Measurements from ENCODE around the gene TOMM40L. TPM values are rescaled to one million over a fixed set of nuclear protein-coding genes. Genes with fewer than 3 reads are reported as not detected.

Gene TOMM40L
- 8.4 and 9.8 TPM in 2 replicates for total RNA-seq

GRCh38 chr1:161225534-161226319, at the start of gene TOMM40L:
Gene TOMM40L, plus strand, starts transcription at chr1:161226060. Its CDS starts 430 bp downstream, at chr1:161226490.

GRCh38 chr1:161177112-161177935, 48.5 kb upstream of the TOMM40L start, which contains the start of gene B4GALT3:
Gene B4GALT3, minus strand, starts transcription at chr1:161177507. Its CDS starts 1,447 bp downstream, at chr1:161176060.

GRCh38 chr1:161198897-161199431, 26.9 kb upstream of the TOMM40L start, which contains the start of gene ADAMTS4:
Gene ADAMTS4, minus strand, starts transcription at chr1:161199054. Its CDS starts 427 bp downstream, at chr1:161198627.

GRCh38 chr1:161201836-161202712, 23.8 kb upstream of the TOMM40L start, which contains the start of gene NDUFS2:
Gene NDUFS2, plus strand, starts transcription at chr1:161202367. Its CDS starts 19 bp downstream, at chr1:161202386.

GRCh38 chr1:161215076-161215475, 10.8 kb upstream of the TOMM40L start, which contains the start of gene FCER1G:
Gene FCER1G, plus strand, starts transcription at chr1:161215295. Its CDS starts 27 bp downstream, at chr1:161215322.

GRCh38 chr1:161238039-161238473, 12.2 kb downstream of the TOMM40L start, which contains the start of gene NR1I3:
Gene NR1I3, minus strand, starts transcription at chr1:161238203. Its CDS starts 1,638 bp downstream, at chr1:161236565.

DNA sequence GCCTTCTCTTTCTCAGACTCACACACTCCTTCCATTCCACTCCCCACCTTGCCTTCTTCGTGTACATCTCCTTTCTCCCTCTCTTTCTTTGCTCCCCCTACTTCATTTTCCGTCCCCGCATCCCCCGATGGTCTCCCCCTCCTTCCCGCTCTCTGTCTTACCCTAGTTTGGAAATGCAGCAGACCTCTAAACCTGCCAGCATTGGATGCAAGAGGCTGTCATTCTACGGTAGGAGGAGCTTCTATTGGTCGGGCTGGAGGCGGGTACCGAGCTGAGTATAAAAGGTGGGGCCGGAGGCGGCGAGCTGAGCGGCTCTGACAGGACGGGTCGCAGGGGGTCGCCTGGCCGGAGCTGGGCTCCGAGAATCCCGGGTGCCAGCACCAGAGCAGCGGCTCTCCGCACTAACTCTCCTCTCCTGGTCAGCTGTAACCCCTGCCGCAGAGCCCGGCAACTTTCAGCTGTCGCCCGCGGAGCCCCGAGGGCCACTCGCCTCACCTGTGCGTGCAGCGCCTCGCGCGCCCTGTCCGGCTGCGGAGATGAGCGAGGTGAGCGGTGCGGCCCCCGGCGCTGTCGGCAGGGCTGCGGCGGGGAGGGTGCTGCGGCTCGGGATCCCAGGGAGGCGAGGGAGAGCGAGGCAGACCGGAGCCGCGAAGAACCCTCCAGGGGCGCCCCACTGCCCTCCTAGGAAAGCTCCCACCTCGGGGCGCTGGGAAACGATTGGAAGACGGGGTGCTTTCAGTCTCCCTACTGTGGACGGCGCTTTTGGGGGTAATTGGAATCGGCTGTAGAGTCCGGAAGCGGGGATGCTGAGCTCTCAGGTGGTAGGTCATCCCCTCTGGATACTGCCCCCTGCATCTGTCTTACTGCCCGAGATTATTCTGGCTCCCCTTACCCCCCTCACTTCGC, 32.8 kb downstream of the TOMM40L start, which contains the start of gene PCP4L1:
PCP4L1 (plus strand) TSS at position 307 of the 906 bp plus-strand sequence; CDS start at position 537, 230 bp downstream.

Other genes starting within 250 kb of the TOMM40L start
- gene F11R, start 204.9 kb upstream of the TOMM40L start, total RNA-seq, result 0.74 and 1.2 TPM in 2 replicates
- gene TSTD1, start 187.1 kb upstream of the TOMM40L start, total RNA-seq, result 4.2 and 4.6 TPM in 2 replicates
- gene USF1, start 180.1 kb upstream of the TOMM40L start, total RNA-seq, result 38.2 and 38.5 TPM in 2 replicates
- gene ARHGAP30, start 156.2 kb upstream of the TOMM40L start, total RNA-seq, result not detected in 2 replicates
- gene NECTIN4, start 136.5 kb upstream of the TOMM40L start, total RNA-seq, result 0.17 TPM in 1 of 2 replicates, not detected in the other
- gene KLHDC9, start 127.7 kb upstream of the TOMM40L start, total RNA-seq, result 1.8 and 2.9 TPM in 2 replicates
- 69.8 and 92.9 TPM in 2 replicates for gene PFDN2, start 108.0 kb upstream of the TOMM40L start, total RNA-seq
- gene NIT1, start 108.0 kb upstream of the TOMM40L start, total RNA-seq, result 30.8 and 38.8 TPM in 2 replicates
- gene DEDD, start 93.4 kb upstream of the TOMM40L start, total RNA-seq, result 25.2 and 32.0 TPM in 2 replicates
- 62.0 and 74.8 TPM in 2 replicates for gene UFC1, start 72.1 kb upstream of the TOMM40L start, total RNA-seq
- gene USP21, start 66.6 kb upstream of the TOMM40L start, total RNA-seq, result 12.3 and 12.4 TPM in 2 replicates
- 12.8 and 21.9 TPM in 2 replicates for gene PPOX, start 59.6 kb upstream of the TOMM40L start, total RNA-seq
- 33.1 and 37.0 TPM in 2 replicates for gene B4GALT3, start 48.6 kb upstream of the TOMM40L start, total RNA-seq
- gene ADAMTS4, start 27.0 kb upstream of the TOMM40L start, total RNA-seq, result 3.6 and 3.7 TPM in 2 replicates
- gene NDUFS2, start 23.7 kb upstream of the TOMM40L start, total RNA-seq, result 118 and 136 TPM in 2 replicates
- gene FCER1G, start 10.8 kb upstream of the TOMM40L start, total RNA-seq, result not detected in 2 replicates
- not detected in 2 replicates for gene APOA2, start 2.4 kb upstream of the TOMM40L start, total RNA-seq
- not detected in 2 replicates for gene NR1I3, start 12.1 kb downstream of the TOMM40L start, total RNA-seq
- not detected in 2 replicates for gene PCP4L1, start 32.7 kb downstream of the TOMM40L start, total RNA-seq
- 1.2 and 1.3 TPM in 2 replicates for gene MPZ, start 83.9 kb downstream of the TOMM40L start, total RNA-seq
- gene SDHC, start 88.3 kb downstream of the TOMM40L start, total RNA-seq, result 30.8 and 40.6 TPM in 2 replicates
- not detected in 2 replicates for gene CFAP126, start 141.8 kb downstream of the TOMM40L start, total RNA-seq

Measured in bronchus fibroblast of lung (primary cell).